Astrocyte of the cerebellum (primary cell): ENCODE results near the gene MAML2.
A peak's percentile ranks its signal among the peaks of the same experiment; 100 is the strongest.

ENCODE experiments used
- DNase-seq: peaks from one replicate; pipeline ENCODE4 v3.0.0-alpha.2; 2011; ENCODE audit warnings: low read depth
- H3K4me3 ChIP-seq: 2 replicates; pipeline ENCODE4 v1.5.1; 2011; ENCODE audit warnings: mild to moderate bottlenecking, low read depth, low read length, moderate library complexity
- CTCF ChIP-seq: IDR thresholded peaks from 2 replicates; pipeline ENCODE4 v1.5.1; 2012; ENCODE audit warnings: low read length, low read depth, moderate library complexity, mild to moderate bottlenecking; ENCODE audit errors: missing control alignments
- in situ Hi-C: cut with HindIII; loops from 2 replicates; pipeline ENCODE4 v1.10.0; 2017; ENCODE audit warnings: low sequenced_read_pairs

Gene MAML2

GRCh38 chr11:96205460-96205809 is 137.6 kb downstream of the MAML2 start:
- no peak overlapping the region for H3K4me3 ChIP-seq
- in situ Hi-C loops: no loop called here
- no peak for TF ChIP-seq CTCF
- no peak for DNase-seq

- no peak overlapping the region for H3K4me3 ChIP-seq
- no peak for DNase-seq
- TF ChIP-seq CTCF: no peak
- in situ Hi-C loops: no loop called here
These were observed 138.1 kb downstream of the MAML2 start for GRCh38 chr11:96204721-96205459.

- no peak for DNase-seq
These were observed 138.7 kb downstream of the MAML2 start for GRCh38 chr11:96204366-96204659.

GRCh38 chr11:96203567-96204365 is 139.2 kb downstream of the MAML2 start:
- H3K4me3 ChIP-seq: no peak overlapping the region
- DNase-seq: no peak
- in situ Hi-C loops: no loop called here
- no peak for TF ChIP-seq CTCF

More at GRCh38 chr11:96204366-96204659, 138.7 kb downstream of the MAML2 start:
- no peak overlapping the region for H3K4me3 ChIP-seq
- no peak for TF ChIP-seq CTCF
- in situ Hi-C loops: no loop called here

- no peak overlapping the region for H3K4me3 ChIP-seq
- peak; percentile 48 for DNase-seq
- no peak for TF ChIP-seq CTCF
- in situ Hi-C loops: no loop called here
These were observed 142.8 kb downstream of the MAML2 start for GRCh38 chr11:96200243-96200642.

- TF ChIP-seq CTCF: no peak
- peak; percentile 49 for DNase-seq
- in situ Hi-C loops: no loop called here
- H3K4me3 ChIP-seq: no peak overlapping the region
These were observed 143.4 kb downstream of the MAML2 start for GRCh38 chr11:96199563-96200025.
